Loucy (cell line): ENCODE data around the gene PSMF1.

Experiments used
- H2AFZ ChIP-seq: fragments of 200-600 bp; sonication (generic); 2 replicates; pipeline ENCODE4 v1.6.0; 2016; ENCODE audit warnings: antibody characterized with exemption, mild to moderate bottlenecking, low read length, moderate library complexity
- H3F3A ChIP-seq: fragments of 200-600 bp; 2 replicates; pipeline ENCODE4 v1.6.0; 2016; ENCODE audit warnings: antibody characterized with exemption, low read depth, mild to moderate bottlenecking
- H3K27me3 ChIP-seq: fragments of 200-600 bp; sonication (generic); 2 replicates; pipeline ENCODE4 v1.6.1; 2014; ENCODE audit warnings: low read length, mild to moderate bottlenecking; ENCODE audit not compliant: insufficient read depth, poor library complexity, severe bottlenecking
- H3K36me3 ChIP-seq: fragments of 200-600 bp; sonication (generic); 2 replicates; pipeline ENCODE4 v1.6.1; 2016; ENCODE audit warnings: low read length; ENCODE audit not compliant: insufficient read depth
- H3K4me1 ChIP-seq: fragments of 200-600 bp; sonication (generic); 2 replicates; pipeline ENCODE4 v1.5.1; 2014; ENCODE audit warnings: low read length, mild to moderate bottlenecking; ENCODE audit not compliant: insufficient read depth, poor library complexity, severe bottlenecking
- H3K4me2 ChIP-seq: fragments of 200-600 bp; sonication (generic); 2 replicates; pipeline ENCODE4 v1.6.0; 2014; ENCODE audit warnings: antibody characterized with exemption, low read length, low read depth, mild to moderate bottlenecking; ENCODE audit not compliant: poor library complexity, severe bottlenecking
- H3K4me3 ChIP-seq: fragments of 200-600 bp; sonication (generic); 2 replicates; pipeline ENCODE4 v1.5.1; 2014; ENCODE audit warnings: low read length, mild to moderate bottlenecking, mixed read lengths; ENCODE audit not compliant: poor library complexity, severe bottlenecking
- H3K79me2 ChIP-seq: fragments of 200-600 bp; sonication (generic); 2 replicates; pipeline ENCODE4 v1.6.1; 2014; ENCODE audit warnings: low read length; ENCODE audit not compliant: insufficient read depth
- H3K9ac ChIP-seq: fragments of 200-600 bp; sonication (generic); 2 replicates; pipeline ENCODE4 v1.6.0; 2014; ENCODE audit warnings: mild to moderate bottlenecking, low read depth, low read length, moderate library complexity; ENCODE audit not compliant: poor library complexity, severe bottlenecking
- H3K9me2 ChIP-seq: fragments of 200-600 bp; sonication (generic); replicated peaks from 2 replicates; pipeline ENCODE4 v1.6.1; 2016; ENCODE audit warnings: low read depth, low read length, mixed read lengths
- H3K9me3 ChIP-seq: fragments of 200-600 bp; sonication (generic); 2 replicates; pipeline ENCODE4 v1.6.1; 2014; ENCODE audit warnings: mild to moderate bottlenecking, antibody characterized with exemption, low read length, low read depth; ENCODE audit not compliant: insufficient read depth
- H4K20me1 ChIP-seq: fragments of 200-600 bp; sonication (generic); 2 replicates; pipeline ENCODE4 v1.6.0; 2014; ENCODE audit warnings: antibody characterized with exemption, low read length, mild to moderate bottlenecking; ENCODE audit not compliant: insufficient read depth, poor library complexity, severe bottlenecking
- EZH2phosphoT487 ChIP-seq: fragments of 200-600 bp; IDR thresholded peaks from 2 replicates; pipeline ENCODE4 v1.6.1; 2018; ENCODE audit warnings: antibody characterized with exemption, mild to moderate bottlenecking, moderate library complexity, borderline replicate concordance
- TF ChIP-seq, protein P1 (sequence below): fragments of 200-600 bp; sonication (generic); conservative IDR thresholded peaks from 2 replicates; pipeline ENCODE4 v1.5.1; 2014; ENCODE audit warnings: mild to moderate bottlenecking, antibody characterized with exemption, low read length

Gene PSMF1

GRCh38 chr20:1101533-1101932 is 16.9 kb upstream of the PSMF1 start:
- H3K36me3 ChIP-seq = no peaks in the 10 kb centered on the region
- TF ChIP-seq EZH2phosphoT487 = no peak
- TF ChIP-seq, protein P1, sequence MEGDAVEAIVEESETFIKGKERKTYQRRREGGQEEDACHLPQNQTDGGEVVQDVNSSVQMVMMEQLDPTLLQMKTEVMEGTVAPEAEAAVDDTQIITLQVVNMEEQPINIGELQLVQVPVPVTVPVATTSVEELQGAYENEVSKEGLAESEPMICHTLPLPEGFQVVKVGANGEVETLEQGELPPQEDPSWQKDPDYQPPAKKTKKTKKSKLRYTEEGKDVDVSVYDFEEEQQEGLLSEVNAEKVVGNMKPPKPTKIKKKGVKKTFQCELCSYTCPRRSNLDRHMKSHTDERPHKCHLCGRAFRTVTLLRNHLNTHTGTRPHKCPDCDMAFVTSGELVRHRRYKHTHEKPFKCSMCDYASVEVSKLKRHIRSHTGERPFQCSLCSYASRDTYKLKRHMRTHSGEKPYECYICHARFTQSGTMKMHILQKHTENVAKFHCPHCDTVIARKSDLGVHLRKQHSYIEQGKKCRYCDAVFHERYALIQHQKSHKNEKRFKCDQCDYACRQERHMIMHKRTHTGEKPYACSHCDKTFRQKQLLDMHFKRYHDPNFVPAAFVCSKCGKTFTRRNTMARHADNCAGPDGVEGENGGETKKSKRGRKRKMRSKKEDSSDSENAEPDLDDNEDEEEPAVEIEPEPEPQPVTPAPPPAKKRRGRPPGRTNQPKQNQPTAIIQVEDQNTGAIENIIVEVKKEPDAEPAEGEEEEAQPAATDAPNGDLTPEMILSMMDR = no peak
- H4K20me1 ChIP-seq = no peaks in the 10 kb centered on the region
- no peaks in the 10 kb centered on the region for H3K27me3 ChIP-seq
- H3K9me2 ChIP-seq = no peaks in the 10 kb centered on the region
- no peaks in the 10 kb centered on the region for H3K4me1 ChIP-seq
- H3K9me3 ChIP-seq = no peaks in the 10 kb centered on the region
- H3F3A ChIP-seq = no peaks in the 10 kb centered on the region
- no peak overlapping the region for H3K4me2 ChIP-seq
- no peaks in the 10 kb centered on the region for H3K79me2 ChIP-seq
- H3K9ac ChIP-seq = no peak overlapping the region
- no peak overlapping the region for H2AFZ ChIP-seq
- no peak overlapping the region for H3K4me3 ChIP-seq

GRCh38 chr20:1102016-1102415 is 16.4 kb upstream of the PSMF1 start:
- Histone ChIP-seq H3K79me2 (no peaks in the 10 kb centered on the region), H3K9ac (no peak overlapping the region), H4K20me1 (no peaks in the 10 kb centered on the region), H3K9me3 (no peaks in the 10 kb centered on the region), H3K4me1 (no peaks in the 10 kb centered on the region), H3K9me2 (no peaks in the 10 kb centered on the region), H3K4me2 (no peak overlapping the region), H3K27me3 (no peaks in the 10 kb centered on the region), H3F3A (no peaks in the 10 kb centered on the region), H3K36me3 (no peaks in the 10 kb centered on the region), H2AFZ (no peak overlapping the region), H3K4me3 (no peak overlapping the region)
- no peak for TF ChIP-seq EZH2phosphoT487
- TF ChIP-seq, protein P1 = no peak

DNA sequence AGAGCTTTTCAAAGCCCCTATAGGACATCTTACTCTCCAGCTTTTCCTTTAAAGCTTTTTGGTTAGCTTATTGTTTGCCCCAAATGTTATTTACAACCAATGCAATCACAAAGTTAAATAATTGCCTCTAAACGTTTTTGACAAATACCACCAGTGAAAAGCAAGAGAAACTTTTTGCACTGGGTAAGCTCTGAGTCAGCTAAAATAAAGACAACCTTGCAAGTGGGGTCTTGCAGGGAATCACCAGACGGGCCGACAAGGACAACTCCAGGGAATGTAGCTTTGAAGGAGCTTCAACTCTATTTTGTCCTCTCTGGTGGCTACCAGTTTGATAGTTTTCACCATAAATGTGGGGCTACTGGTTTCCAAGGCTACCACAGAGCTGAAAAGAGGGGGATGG is 14.7 kb upstream of the PSMF1 start:
- no peaks in the 10 kb centered on the region for H3K4me1 ChIP-seq
- H4K20me1 ChIP-seq = no peaks in the 10 kb centered on the region
- H3K79me2 ChIP-seq = no peaks in the 10 kb centered on the region
- no peak overlapping the region for H3K9ac ChIP-seq
- H3K4me2 ChIP-seq = no peak overlapping the region
- TF ChIP-seq EZH2phosphoT487 = no peak
- TF ChIP-seq, protein P1 = no peak
- no peaks in the 10 kb centered on the region for H3K9me2 ChIP-seq
- H3K9me3 ChIP-seq = no peaks in the 10 kb centered on the region
- no peaks in the 10 kb centered on the region for H3K36me3 ChIP-seq
- H3K27me3 ChIP-seq = no peaks in the 10 kb centered on the region
- no peak overlapping the region for H3K4me3 ChIP-seq
- no peak overlapping the region for H2AFZ ChIP-seq
- no peaks in the 10 kb centered on the region for H3F3A ChIP-seq
